HG03280 (cell line): ENCODE data around the gene SHOX.
"Not testable (repeated sequence)": the region's sequence is repeated elsewhere in the genome, so short reads cannot be mapped to it uniquely, and the experiment has no call there.

Experiments used
- ATAC-seq: cut with Tn5 transposase; IDR thresholded peaks from one replicate; pipeline ENCODE4 v1.9.1; 2021; ENCODE audit warnings: mild to moderate bottlenecking, moderate library complexity; ENCODE audit not compliant: unreplicated experiment

The SHOX gene

DNA sequence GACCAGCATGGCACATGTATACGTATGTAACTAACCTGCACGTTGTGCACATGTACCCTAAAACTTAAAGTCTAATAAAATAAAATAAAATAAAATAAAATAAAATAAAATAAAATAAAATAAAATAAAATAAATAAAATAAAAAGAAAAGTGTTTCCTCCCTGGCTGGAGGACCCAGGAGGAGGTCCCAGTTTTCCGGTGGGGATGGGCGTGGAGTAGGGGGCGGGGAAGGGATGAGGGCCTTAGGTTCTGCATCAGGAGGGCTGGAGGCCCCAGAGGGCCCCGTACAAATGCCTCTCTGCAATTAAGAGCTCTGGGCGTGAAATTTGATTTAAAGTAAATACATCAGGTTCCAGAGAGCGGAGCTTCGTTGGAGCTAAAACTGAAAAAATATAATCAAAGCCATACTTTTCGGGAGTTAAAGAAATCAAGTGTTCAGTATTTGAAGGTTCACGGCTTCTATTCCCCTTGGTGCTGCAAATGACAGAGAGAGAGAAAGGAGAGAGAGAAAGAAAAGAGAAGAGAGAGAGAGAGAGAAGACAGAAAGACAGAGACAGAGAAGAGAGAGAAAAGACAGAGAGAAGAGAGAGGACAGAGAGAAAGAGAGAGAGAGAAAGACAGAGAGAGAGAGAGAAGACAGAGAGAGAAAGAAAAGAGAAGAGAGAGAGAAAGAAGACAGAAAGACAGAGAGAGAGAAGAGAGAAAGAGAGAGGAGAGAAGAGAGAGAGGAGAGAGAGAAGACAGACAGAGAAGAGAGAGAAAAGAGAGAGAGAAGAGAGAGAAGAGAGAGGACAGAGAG lies 8.7 kb upstream of the SHOX start:
- ATAC-seq: no peak

DNA sequence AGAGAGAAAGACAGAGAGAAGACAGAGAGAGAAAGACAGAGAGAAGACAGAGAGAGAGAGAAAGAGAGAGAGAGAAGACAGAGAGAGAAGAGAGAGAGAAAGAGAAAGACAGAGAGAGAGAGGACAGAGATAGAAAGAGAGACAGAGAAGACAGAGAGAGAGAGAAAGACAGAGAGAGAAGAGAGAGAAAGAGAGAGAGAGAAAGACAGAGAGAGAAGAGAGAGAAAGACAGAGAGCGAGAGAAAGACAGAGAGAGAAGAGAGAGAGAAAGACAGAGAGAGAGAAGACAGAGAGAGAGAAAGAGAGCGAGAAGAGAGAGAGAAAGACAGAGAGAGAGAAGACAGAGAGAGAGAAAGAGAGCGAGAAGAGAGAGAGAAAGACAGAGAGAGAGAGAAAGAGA lies 7.8 kb upstream of the SHOX start:
- not testable (repeated sequence) for ATAC-seq

DNA sequence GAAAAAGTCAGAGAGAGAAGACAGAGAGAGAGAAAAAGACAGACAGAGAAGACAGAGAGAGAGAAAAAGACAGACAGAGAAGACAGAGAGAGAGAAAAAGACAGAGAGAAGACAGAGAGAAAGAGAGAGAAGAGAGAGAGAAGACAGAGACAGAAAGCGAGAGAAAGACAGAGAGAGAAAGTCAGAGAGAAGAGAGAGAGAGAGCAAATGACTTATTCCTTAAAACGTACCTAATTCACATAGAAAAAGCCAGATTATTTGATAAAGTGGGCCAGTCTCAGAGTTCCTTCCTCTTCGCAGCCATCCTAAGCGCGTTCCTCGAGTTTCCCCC lies 7.4 kb upstream of the SHOX start:
- ATAC-seq: no peak

DNA sequence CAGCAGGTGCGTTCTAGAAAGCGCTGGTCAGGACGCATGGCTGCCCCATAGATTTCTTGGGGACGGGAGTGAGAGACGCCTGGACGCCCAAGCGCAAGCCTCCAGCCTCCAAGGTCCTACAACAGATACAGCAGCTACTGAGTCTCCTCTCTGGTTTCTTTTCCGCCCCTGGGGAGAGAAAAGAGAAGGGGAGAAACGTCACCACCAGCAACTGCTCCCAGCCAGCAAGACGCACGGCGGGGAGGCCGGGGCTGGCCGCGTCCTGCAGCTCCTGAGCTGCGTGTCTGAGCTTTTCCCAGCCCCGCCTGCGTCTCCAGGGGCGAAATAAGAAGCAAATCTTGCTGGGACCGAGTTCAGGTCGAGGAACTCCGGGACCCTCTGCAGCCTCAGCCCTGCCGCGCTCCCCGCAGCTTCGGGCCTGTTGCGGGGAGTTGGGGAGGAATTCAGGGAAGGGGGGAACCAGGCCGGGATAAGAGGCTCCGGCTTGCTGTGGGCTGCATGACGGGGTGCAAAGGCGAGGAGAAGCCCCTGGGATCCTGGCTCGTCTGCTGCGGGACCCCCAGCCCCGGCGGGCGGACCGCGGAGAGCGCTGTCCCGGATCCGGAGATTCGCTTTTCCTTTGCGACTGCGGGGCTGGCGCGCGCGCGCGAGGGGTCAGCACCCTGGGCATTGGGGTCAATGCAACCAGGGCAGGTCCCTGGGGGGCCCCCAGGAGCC lies 6.8 kb upstream of the SHOX start:
- ATAC-seq: no peak

DNA sequence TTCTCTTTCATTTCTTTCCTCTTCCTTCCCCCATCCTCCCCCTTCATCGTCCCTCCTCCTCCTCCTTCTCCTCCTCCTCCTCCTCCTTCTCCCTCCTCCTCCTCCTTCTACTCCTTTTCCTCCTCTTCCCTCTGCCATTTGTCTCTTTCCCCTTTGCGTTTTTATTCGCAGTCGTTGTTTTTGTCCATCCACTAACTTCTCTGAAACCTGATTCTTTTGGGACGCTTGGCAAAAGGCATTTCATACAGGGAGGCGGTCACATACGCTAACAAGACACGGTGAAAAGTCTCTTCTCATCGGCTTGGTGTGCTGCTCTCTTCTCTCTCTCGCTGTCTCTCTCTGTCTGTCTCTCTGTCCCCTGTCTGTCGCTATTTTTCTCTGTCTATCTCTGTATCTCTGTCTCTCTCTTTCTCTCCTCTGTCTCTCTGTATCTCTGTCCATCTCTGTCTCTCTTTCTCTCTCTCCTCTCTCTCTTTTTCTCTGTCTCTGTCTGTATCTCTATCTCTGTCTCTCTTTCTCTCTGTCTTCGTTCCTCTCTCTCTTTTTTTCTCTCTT lies 5.4 kb upstream of the SHOX start:
- ATAC-seq: no peak

DNA sequence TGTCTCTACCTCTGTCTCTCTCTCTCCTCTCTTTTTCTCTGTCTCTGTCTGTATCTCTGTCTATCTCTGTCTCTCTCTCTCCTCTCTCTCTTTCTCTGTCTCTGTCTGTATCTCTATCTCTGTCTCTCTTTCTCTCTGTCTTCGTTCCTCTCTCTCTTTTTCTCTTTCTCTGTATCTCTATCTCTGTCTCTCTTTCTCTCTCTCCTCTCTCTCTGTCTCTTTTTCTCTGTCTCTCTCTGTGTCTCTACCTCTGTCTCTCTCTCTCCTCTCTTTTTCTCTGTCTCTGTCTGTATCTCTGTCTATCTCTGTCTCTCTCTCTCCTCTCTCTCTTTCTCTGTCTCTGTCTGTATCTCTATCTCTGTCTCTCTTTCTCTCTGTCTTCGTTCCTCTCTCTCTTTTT lies 4.5 kb upstream of the SHOX start:
- ATAC-seq: not testable (repeated sequence)

DNA sequence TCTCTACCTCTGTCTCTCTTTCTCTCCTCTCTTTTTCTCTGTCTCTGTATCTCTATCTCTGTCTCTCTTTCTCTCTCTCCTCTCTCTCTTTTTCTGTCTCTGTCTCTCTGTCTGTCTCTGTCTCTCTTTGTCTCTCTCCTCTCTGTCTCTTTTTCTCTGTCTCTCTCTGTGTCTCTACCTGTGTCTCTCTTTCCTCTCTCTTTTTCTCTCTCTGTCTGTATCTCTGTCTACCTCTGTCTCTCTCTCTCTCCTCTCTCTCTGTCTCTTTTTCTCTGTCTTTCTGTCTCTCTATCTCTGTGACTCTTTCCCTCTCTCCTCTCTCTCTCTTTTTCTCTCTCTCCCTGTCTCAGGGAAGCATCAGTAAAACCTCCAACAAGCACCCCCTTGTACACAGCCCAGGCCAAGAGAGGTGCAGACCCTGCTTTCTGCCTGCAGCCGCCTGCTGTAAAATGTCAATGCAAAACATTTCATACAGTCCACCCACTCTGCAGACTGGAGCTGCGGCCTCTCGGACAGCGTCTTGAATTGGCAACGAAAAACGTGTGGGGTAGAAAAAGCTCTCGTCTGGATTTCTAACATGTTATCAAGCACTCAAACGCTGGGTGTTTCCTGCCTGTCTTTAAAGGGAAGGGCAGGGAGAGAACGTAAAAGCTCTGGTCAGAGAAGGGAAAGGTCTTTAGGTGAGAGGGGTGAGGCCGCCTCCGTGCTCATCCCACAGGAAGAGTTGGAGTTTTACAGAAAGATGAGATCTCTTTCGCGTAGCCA lies 3.7 kb upstream of the SHOX start:
- ATAC-seq: no peak

DNA sequence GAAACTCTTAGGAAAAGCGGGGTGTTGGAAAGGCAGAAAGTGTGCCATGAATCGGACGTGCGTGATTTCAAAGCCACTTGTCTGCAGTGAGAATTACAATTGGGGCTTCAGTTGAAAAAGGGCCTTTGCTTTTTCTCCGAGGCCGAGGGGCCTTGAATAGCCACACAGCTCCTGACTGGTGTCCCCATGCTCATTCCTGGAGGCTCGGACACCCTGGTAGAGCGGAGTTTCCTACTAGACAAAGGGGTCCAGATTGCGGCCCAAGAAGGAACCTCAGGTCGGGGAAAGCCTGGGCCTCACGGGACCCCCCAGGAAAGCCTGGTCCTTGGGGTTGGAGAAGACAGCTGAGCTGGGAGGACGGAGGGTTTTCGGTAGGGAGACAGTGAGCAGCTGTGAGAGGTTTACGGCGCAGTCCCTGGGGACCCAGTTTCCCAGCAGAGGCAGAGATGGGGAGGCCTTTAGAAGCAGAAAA lies 3.0 kb upstream of the SHOX start:
- ATAC-seq: no peak

DNA sequence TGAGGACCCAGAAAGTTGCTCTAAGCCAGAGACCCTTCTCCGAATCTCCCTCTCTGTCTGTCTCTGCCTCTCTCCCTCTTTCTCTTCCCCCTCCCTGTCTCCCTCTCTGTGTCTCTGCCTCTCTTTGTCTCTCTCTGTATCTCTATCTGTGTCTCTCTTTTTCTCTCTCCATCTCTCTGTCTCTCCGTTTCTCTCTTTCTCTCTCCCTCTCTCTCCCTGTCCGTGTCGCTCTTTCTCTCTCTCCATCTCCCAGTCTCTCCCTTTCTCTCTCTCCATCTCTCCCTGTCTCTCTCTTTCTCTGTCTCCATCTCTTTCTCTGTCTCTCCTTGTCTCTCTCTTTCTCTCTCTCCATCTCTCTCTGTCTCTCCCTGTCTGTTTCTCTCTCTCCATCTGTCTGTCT lies 2.6 kb upstream of the SHOX start:
- ATAC-seq: no peak

DNA sequence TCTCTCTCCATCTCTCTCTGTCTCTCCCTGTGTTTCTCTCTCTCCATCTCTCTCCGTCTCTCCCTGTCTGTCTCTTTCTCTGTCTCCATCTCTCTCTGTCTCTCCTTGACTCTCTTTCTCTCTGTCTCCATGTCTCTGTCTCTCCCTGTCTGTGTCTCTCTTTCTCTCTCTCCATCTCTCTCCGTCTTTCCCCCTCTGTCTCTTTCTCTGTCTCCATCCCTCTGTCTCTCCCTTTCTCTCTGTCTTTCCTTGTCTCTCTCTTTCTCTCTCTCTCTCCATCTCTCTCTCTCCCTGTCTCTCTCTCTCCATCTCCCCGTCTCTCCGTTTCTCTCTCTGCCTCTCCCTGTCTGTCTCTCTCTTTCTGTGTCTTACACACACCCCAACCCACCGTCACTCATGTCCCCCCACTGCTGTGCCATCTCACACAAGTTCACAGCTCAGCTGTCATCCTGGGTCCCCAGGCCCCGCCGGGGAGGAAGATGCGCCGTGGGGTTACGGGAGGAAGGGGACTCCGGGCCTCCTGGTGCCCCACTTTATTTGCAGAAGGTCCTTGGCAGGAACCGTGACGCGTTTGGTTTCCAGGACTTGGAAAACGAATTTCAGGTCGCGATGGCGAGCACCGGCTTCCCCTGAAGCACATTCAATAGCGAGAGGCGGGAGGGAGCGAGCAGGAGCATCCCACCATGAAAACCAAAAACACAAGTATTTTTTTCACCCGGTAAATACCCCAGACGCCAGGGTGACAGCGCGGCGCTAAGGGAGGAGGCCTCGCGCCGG lies 1.2 kb upstream of the SHOX start:
- ATAC-seq: no peak

DNA sequence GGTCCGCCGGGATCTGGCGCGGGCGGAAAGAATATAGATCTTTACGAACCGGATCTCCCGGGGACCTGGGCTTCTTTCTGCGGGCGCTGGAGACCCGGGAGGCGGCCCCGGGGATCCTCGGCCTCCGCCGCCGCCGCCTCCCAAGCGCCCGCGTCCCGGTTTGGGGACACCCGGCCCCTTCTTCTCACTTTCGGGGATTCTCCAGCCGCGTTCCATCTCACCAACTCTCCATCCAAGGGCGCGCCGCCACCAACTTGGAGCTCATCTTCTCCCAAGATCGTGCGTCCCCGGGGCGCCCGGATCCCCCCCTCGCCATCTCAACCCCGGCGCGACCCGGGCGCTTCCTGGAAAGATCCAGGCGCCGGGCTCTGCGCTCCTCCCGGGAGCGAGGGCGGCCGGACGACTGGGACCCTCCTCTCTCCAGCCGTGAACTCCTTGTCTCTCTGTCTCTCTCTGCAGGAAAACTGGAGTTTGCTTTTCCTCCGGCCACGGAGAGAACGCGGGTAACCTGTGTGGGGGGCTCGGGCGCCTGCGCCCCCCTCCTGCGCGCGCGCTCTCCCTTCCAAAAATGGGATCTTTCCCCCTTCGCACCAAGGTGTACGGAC lies 482 bp upstream of the SHOX start:
- no peak for ATAC-seq

DNA sequence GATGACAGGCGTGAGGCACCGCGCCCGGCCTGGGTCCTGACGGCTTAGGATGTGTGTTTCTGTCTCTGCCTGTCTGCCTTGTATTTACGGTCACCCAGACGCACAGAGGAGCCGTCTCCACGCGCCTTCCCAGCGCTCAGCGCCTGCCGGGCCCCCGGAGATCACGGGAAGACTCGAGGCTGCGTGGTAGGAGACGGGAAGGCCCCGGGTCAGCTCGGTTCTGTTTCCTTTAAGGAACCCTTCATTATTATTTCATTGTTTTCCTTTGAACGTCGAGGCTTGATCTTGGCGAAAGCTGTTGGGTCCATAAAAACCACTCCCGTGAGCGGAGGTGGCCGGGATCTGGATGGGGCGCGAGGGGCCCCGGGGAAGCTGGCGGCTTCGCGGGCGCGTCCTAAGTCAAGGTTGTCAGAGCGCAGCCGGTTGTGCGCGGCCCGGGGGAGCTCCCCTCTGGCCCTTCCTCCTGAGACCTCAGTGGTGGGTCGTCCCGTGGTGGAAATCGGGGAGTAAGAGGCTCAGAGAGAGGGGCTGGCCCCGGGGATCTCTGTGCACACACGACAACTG lies 1.3 kb downstream of the SHOX start:
- ATAC-seq: no peak

DNA sequence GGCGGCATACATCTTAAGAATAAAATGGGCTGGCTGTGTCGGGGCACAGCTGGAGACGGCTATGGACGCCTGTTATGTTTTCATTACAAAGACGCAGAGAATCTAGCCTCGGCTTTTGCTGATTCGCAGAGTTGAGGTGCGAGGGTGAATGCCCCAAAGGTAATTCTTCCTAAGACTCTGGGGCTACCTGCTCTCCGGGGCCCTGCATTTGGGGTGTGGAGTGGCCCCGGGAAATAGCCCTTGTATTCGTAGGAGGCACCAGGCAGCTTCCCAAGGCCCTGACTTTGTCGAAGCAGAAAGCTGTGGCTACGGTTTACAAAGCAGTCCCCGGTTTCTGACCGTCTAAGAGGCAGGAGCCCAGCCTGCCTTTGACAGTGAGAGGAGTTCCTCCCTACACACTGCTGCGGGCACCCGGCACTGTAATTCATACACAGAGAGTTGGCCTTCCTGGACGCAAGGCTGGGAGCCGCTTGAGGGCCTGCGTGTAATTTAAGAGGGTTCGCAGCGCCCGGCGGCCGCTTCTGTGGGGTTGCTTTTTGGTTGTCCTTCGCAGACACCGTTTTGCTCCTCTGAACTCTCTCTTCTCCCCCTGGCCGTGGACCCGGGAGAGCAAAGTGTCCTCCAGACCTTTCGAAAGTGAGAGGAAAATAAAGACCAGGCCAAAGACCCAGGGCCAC lies 1.9 kb downstream of the SHOX start:
- ATAC-seq: no peak

DNA sequence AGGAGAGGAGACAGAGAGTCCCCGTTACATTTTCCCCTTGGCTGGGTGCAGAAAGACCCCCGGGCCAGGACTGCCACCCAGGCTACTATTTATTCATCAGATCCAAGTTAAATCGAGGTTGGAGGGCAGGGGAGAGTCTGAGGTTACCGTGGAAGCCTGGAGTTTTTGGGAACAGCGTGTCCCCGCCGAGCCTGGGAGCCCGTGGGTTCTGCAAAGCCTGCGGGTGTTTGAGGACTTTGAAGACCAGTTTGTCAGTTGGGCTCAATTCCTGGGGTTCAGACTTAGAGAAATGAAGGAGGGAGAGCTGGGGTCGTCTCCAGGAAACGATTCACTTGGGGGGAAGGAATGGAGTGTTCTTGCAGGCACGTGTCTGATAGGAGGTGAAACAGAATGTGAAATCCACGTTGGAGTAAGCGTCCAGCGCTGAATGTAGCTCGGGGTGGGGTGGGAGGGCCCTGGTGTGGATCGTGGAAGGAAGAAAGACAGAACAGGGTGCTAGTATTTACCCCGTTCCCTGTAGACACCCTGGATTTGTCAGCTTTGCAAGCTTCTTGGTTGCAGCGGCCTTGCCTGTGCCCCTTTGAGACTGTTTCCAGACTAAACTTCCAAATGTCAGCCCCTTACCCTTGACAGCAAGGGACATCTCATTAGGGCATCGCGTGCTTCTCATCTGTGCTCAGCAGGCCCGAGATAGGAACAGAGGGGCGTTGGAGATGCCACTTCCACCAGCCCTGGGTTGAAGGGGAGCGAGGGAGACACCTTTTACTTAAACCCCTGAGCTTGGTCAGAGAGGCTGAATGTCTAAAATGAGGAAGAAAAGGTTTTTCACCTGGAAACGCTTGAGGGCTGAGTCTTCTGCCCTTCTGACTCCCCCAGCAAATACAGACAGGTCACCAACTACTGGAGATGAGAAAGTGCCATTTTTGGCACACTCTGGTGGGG lies 2.7 kb downstream of the SHOX start:
- ATAC-seq: no peak

DNA sequence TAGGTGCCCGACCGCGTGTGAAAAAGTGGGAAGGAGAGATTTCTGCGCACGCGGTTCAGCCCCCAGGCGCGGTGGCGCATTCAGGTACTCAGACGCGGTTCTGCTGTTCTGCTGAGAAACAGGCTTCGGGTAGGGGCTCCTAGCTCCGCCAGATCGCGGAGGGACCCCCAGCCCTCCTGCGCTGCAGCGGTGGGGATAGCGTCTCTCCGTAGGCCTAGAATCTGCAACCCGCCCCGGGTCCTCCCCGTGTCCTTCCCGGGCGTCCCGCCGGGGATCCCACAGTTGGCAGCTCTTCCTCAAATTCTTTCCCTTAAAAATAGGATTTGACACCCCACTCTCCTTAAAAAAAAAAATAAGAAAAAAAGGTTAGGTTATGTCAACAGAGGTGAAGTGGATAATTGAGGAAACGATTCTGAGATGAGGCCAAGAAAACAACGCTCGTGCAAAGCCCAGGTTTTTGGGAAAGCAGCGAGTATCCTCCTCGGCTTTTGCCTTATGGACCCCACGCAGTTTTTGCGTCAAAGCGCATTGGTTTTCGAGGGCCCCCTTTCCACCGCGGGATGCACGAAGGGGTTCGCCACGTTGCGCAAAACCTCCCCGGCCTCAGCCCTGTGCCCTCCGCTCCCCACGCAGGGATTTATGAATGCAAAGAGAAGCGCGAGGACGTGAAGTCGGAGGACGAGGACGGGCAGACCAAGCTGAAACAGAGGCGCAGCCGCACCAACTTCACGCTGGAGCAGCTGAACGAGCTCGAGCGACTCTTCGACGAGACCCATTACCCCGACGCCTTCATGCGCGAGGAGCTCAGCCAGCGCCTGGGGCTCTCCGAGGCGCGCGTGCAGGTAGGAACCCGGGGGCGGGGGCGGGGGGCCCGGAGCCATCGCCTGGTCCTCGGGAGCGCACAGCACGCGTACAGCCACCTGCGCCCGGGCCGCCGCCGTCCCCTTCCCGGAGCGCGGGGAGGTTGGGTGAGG lies 3.7 kb downstream of the SHOX start:
- no peak for ATAC-seq

DNA sequence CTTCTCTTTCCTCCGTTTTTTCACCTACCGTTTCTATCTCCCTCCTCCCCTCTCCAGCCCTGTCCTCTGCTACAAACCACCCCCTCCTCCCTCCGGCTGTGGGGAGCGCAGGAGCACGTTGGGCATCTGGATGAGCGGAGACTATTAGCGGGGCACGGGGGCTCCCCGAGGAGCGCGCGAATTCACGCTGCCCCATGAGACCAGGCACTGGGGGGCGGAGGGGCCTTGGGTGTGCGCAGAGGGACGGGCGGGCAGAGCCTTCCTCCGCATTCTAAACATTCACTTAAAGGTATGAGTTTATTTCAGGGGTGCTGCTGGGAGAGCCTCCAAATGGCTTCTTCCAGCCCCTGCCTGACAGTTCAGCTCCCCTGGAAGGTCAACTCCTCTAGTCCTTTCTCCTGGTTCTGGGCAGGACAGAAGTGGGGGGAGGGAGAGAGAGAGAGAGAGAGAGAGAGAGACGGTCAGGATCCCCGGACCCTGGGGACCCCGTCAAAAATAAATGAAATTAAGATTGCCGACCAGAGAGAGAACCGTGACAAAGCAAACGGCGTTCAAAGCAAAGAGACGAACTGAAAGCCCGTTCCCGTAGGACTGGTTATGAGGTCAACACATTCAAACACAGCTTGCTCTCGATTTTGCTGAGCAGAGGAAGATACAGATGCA lies 5.0 kb downstream of the SHOX start:
- no peak for ATAC-seq
